Neuron (in vitro differentiated cells): ENCODE measurements around the gene GORAB.
A peak's percentile ranks its signal among the peaks of the same experiment; 100 is the strongest.

ENCODE experiments used
- H2AFZ ChIP-seq: one replicate; pipeline ENCODE4 v1.6.1; 2013; ENCODE audit warnings: low read depth, mild to moderate bottlenecking, inconsistent platforms, low read length, moderate library complexity
- H3K27me3 ChIP-seq: one replicate; pipeline ENCODE4 v1.6.1; 2013; ENCODE audit warnings: low read length; ENCODE audit not compliant: insufficient read depth
- H3K36me3 ChIP-seq: one replicate; pipeline ENCODE4 v1.6.1; 2013; ENCODE audit warnings: low read length; ENCODE audit not compliant: insufficient read depth
- H3K4me1 ChIP-seq: one replicate; pipeline ENCODE4 v1.6.1; 2013; ENCODE audit warnings: low read length; ENCODE audit not compliant: insufficient read depth
- H3K4me3 ChIP-seq: 2 replicates; pipeline ENCODE4 v1.5.1; 2013; ENCODE audit warnings: mild to moderate bottlenecking, low read length, moderate library complexity
- H3K9me3 ChIP-seq: one replicate; pipeline ENCODE4 v1.6.1; 2013; ENCODE audit warnings: low read length

Gene GORAB, protein sequence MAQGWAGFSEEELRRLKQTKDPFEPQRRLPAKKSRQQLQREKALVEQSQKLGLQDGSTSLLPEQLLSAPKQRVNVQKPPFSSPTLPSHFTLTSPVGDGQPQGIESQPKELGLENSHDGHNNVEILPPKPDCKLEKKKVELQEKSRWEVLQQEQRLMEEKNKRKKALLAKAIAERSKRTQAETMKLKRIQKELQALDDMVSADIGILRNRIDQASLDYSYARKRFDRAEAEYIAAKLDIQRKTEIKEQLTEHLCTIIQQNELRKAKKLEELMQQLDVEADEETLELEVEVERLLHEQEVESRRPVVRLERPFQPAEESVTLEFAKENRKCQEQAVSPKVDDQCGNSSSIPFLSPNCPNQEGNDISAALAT

DNA sequence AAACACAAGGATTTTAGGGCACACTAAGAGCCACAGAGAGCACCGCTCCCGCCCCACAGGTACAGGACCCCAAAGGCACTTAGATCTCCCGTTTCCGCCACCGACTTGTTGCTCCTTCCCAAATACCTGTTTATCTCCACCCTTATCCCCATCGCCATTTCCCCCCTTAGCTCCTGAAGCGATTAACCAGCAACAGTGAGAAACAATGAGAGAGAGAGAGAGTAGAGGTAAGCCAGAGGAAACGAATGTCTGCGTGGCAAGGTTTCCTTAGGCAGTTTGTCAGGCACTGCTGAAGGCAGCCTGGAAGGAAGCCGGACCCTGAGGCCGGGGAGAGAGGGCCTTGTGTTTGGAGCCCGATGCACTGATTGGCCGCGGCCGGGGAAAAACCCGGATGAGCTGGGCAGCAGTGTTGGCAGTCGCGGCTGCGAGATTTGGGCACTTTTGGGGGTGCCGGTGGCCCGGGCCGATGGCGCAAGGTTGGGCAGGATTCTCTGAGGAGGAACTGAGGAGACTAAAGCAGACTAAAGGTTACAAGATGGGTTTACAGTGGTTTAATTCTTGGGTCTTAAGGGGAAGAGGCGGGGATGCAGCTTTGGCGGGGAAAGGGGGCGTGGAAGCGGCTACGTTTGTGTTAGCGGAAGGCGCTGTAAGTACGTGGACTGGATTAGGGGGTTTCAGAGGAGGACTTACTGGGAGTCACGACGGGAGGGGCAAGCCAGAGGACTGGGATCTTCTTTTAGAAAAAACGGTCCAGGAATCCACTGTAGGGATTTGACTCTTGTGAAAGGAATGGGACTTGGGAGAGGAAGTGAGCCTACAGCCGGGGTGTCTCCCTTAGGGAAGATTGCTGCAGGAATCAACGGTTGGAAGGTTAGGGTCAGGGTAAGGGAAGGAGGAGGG, at the start of gene GORAB:
GORAB (plus strand) TSS at position 409 of the 900 bp plus-strand sequence; CDS start at position 467, 58 bp downstream.
- H3K36me3 ChIP-seq: peaks cover 3% of the 10 kb centered on the region
- H2AFZ ChIP-seq: peak within 1 kb of the TSS; percentile 84
- no peaks in the 10 kb centered on the region for H3K27me3 ChIP-seq
- H3K9me3 ChIP-seq: no peaks in the 10 kb centered on the region
- H3K4me3 ChIP-seq: peak within 1 kb of the TSS; percentile 66
- H3K4me1 ChIP-seq: peaks cover 10% of the 10 kb centered on the region

DNA sequence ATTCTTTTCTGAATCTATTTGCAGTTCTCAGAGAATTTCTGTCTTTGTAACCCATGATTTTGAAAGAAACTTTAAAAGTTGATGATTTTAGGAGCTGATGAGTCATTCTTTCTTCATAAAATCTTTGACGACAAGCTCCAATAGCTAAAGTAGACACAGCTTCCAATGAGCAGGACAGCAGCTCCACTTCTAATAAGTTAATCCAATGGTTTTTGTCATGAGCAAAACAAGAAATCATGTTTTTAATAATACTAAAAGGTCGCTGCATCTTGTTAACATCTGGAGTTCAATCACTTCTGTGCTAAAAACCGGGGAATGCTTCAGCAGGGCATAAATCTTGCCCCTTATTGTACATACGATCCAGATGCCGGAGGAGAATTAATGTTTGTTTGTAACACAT, 48.9 kb upstream of the GORAB start:
- H3K4me3 ChIP-seq: no peak overlapping the region
- peaks cover 11% of the 10 kb centered on the region for H3K4me1 ChIP-seq
- H3K36me3 ChIP-seq: no peaks in the 10 kb centered on the region
- H3K27me3 ChIP-seq: no peaks in the 10 kb centered on the region
- H2AFZ ChIP-seq: no peak overlapping the region
- H3K9me3 ChIP-seq: no peaks in the 10 kb centered on the region

DNA sequence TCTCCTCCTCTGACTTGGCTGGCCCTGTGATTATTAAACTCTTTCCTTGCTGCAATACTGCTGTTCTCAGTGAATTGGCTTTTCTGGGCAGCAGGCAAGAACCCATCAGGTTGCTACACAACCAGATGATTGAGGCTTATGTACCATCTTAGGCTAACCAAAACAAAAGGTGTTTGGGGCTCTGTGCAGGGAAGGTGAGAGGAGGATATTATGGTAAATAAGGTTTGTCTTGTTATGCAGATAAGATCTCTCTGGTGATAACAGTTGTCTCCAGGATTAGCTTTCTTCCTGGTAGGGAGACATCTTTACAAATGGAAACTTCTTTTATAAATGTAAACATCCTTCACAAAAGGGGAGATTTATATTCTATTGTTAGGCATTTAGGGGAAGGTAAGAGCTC, 44.5 kb upstream of the GORAB start:
- Histone ChIP-seq H2AFZ (no peak overlapping the region), H3K36me3 (no peaks in the 10 kb centered on the region), H3K9me3 (no peaks in the 10 kb centered on the region), H3K27me3 (no peaks in the 10 kb centered on the region), H3K4me1 (no peaks in the 10 kb centered on the region), H3K4me3 (no peak overlapping the region)

DNA sequence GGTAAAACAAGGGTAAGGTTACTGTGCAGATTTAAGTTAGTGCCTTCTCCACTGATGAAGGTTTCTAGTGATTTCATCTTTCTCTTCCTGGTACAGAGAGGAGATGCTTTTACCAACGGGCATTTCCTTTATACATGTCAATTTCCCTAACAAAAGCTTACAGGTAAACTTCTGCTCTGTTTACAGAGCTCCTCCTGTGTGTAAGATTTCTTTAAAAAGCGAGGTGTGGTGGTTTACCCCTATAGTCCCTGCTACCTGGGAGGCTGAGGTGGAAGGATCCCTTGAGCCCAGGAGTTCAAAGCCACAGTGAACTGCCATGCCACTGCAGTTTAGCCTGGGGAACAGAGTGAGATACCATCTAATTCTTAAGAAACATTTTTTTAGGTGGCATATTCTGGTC, 40.7 kb upstream of the GORAB start:
- peaks cover 5% of the 10 kb centered on the region for H3K4me1 ChIP-seq
- no peak overlapping the region for H3K4me3 ChIP-seq
- H3K9me3 ChIP-seq: no peaks in the 10 kb centered on the region
- no peaks in the 10 kb centered on the region for H3K36me3 ChIP-seq
- no peak overlapping the region for H2AFZ ChIP-seq
- no peaks in the 10 kb centered on the region for H3K27me3 ChIP-seq

DNA sequence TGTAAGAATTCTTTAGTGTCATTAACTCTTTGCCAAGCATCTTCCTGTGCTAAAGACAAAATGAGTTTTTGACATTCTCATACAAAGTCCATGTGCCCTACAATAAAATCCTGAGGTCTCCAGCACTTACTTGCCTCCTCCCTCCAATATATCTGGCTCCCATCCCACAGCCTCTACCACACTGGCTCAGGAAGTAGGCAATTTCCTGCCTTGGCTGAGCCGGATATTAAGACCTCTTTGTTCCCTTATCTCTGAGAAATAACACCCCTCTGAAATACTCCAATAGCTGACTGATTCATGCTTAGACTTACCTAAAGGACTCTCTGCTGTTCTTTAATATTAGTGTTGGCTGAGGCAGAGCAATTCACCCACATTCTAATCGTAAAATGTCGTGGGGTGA, 37.6 kb upstream of the GORAB start:
- Histone ChIP-seq H3K4me3 (no peak overlapping the region), H3K9me3 (no peaks in the 10 kb centered on the region), H3K36me3 (no peaks in the 10 kb centered on the region), H2AFZ (no peak overlapping the region), H3K27me3 (no peaks in the 10 kb centered on the region), H3K4me1 (peaks cover 5% of the 10 kb centered on the region)

DNA sequence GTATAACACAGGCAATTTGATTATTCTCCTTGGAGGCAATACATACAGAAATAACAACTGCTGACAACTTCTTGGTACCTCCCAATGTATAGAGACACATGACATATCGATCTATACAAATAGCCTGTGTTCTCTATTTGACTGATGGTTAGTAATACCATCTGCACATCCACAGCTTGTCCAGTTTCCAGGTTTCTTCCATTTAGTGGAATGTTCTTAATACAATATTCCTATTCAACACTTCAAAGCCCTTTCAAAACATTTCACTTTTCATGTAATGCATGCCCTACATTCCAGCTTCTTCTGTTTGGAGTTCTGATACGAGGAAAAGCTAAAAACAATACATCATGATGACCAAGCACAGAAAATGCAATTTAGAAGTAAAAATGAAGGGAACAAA, 37.0 kb upstream of the GORAB start:
- no peak overlapping the region for H2AFZ ChIP-seq
- H3K9me3 ChIP-seq: no peaks in the 10 kb centered on the region
- H3K36me3 ChIP-seq: no peaks in the 10 kb centered on the region
- no peak overlapping the region for H3K4me3 ChIP-seq
- H3K27me3 ChIP-seq: no peaks in the 10 kb centered on the region
- peaks cover 5% of the 10 kb centered on the region for H3K4me1 ChIP-seq

DNA sequence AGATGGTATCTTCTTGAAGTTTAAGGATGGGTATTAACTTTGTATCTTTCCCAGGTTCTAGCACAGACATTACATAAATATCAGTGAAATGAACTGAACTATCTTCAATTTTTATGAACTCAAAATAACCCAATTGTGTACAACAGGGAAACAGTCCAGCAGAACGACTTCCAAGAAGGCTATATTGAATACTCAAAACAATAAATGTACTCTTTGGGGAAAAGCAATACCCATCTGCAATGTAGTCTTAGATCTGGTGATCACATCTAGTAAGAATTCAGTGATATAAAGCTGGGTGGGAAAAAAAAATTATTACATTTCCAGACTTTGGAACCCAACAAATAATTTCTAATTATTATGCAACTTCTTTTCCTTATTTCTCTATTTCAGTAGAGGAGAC, 33.1 kb upstream of the GORAB start:
- no peaks in the 10 kb centered on the region for H3K36me3 ChIP-seq
- no peak overlapping the region for H2AFZ ChIP-seq
- H3K27me3 ChIP-seq: no peaks in the 10 kb centered on the region
- peaks cover 5% of the 10 kb centered on the region for H3K4me1 ChIP-seq
- no peaks in the 10 kb centered on the region for H3K9me3 ChIP-seq
- H3K4me3 ChIP-seq: no peak overlapping the region

DNA sequence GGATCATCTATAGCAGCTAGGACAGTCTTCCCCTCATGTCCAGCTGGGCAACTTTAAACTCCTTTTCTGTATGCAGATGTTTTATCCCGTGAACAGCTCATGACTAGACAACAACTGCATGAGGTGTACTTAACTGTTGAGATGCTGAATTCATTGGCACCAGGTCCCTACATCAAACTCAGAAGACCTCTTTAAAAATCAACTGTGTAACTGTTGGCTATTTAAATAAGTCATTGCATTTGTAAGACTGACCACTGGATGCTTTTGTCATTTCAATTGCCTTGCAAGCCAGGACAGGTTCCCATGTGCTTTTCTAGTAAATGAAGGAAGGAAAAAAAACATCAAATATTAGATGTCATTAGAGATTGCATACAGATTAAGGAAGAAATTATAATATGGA, 28.3 kb upstream of the GORAB start:
- Histone ChIP-seq H2AFZ (no peak overlapping the region), H3K9me3 (no peaks in the 10 kb centered on the region), H3K4me1 (no peaks in the 10 kb centered on the region), H3K4me3 (no peak overlapping the region), H3K27me3 (no peaks in the 10 kb centered on the region), H3K36me3 (no peaks in the 10 kb centered on the region)

DNA sequence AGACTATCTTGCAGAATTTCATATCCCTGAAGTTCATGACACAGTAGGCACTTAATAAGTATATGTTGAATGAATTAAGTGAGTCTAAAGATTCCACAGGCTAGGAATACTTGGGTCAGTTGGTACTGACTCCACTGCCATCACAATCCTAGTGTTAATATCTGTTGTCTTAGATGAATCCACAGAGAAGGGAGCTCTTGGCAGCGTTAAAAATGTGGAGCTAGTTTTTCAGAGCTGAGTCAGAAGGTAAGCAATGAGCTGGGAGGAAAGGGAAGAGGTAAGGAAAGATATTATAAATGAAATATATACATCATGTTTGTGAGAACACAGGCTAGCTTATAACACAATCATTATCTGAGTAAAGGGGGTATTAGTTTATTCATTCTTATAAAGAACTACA, 21.8 kb upstream of the GORAB start:
- Histone ChIP-seq H2AFZ (no peak overlapping the region), H3K4me3 (no peak overlapping the region), H3K9me3 (no peaks in the 10 kb centered on the region), H3K27me3 (no peaks in the 10 kb centered on the region), H3K4me1 (no peaks in the 10 kb centered on the region), H3K36me3 (no peaks in the 10 kb centered on the region)

DNA sequence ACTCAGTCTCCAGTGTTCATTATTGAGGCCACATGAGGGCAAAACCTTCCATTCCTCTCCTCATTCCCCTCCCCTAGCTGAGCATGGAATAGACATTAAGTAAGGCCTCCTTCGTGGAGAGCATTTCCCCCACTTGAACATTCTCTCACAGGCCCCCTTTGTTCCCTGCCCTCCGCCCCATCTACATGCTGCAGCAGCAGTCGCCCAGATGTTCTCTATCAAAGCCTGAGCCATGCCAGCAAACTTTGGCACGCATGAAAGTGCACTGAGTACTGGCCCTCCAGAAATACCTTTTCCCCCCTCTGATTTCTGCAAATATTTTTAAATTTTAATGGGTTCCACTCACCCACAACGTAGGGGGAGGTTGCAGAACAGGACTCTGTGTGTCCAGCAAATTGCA, 20.9 kb upstream of the GORAB start:
- no peaks in the 10 kb centered on the region for H3K9me3 ChIP-seq
- no peaks in the 10 kb centered on the region for H3K27me3 ChIP-seq
- no peaks in the 10 kb centered on the region for H3K4me1 ChIP-seq
- H3K36me3 ChIP-seq: no peaks in the 10 kb centered on the region
- H3K4me3 ChIP-seq: no peak overlapping the region
- no peak overlapping the region for H2AFZ ChIP-seq

DNA sequence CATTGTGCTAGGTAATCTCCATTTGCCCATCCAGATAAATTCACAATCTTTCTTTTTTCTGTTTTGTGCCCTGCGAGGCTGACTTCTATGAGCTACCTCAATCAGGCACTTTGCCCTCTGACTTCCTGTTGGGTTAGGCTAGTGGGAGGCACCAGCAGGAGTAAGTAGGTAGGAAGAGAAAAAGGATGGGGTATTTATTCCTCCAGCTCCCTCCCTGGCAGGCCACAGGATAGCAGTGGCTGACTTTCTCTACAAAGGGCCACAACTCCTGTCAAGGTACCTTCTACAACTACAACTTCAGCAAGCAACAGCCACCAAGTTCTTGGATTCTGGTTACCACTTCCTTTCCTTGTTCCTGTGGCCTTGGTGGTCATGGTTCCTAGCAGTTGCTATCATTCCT, 18.8 kb upstream of the GORAB start:
- no peaks in the 10 kb centered on the region for H3K27me3 ChIP-seq
- no peaks in the 10 kb centered on the region for H3K36me3 ChIP-seq
- H3K4me3 ChIP-seq: no peak overlapping the region
- no peaks in the 10 kb centered on the region for H3K9me3 ChIP-seq
- no peaks in the 10 kb centered on the region for H3K4me1 ChIP-seq
- no peak overlapping the region for H2AFZ ChIP-seq

DNA sequence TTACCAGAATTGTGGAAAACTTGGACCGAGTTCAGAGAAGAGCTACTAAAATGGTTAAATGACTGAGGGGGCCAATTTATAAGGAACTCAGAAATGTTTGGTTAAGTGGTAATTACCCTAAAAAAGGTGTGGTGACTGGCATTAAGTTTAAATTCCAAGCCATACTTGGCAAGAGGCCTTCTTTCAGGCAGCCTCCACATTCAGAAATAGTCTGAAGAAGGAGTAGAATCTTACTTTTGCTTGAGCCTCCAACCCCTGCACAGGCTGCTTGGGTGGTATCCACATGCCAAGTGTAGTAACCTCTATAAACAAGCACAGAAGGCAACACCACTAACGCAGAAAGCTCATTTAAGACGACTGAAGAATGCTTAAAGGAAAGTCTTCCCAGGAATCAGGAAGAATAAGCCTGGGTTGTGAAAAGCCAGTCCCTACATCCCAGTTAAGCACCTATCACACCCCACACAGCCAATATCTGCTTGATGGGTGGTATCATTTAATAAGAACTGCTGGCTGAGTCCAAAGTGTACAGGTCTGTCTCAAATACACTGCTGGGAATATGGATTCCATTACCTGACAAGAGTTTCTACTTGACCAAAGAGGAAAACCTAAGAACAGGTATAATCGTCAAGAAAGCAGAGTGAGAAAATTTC, 13.7 kb upstream of the GORAB start:
- Histone ChIP-seq H3K4me3 (no peak overlapping the region), H3K9me3 (no peaks in the 10 kb centered on the region), H3K27me3 (no peaks in the 10 kb centered on the region), H2AFZ (no peak overlapping the region), H3K36me3 (no peaks in the 10 kb centered on the region), H3K4me1 (no peaks in the 10 kb centered on the region)

DNA sequence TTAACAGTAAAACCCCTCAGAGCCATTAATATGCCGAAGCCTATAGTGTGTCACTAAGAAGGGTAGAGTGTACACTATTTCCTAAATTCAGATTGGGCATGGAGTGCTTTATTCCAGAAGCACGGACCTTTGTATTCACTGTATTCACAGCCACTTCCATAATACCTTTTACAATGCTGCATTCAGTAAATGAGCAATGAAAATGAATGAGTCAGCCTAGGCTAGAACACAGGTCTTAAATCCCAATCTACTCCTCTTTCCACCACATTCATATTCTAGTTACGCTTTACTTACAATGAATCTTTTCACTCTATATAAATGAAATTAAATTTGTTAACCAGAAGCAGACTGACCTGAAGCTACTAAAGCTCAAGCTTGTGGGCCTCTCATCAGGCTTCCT, 13.0 kb upstream of the GORAB start:
- Histone ChIP-seq H3K27me3 (no peaks in the 10 kb centered on the region), H2AFZ (no peak overlapping the region), H3K4me3 (no peak overlapping the region), H3K9me3 (no peaks in the 10 kb centered on the region), H3K4me1 (no peaks in the 10 kb centered on the region), H3K36me3 (no peaks in the 10 kb centered on the region)
